Measurements from ENCODE around the gene HSDL1.

Gene HSDL1

GRCh38 chr16:84175350-84176081, 30.5 kb upstream of the HSDL1 start:
- no peak for DNase-seq

GRCh38 chr16:84174396-84174795, 29.4 kb upstream of the HSDL1 start:
- DNase-seq: no peak

GRCh38 chr16:84169765-84170310, 24.9 kb upstream of the HSDL1 start:
- no peak for DNase-seq

GRCh38 chr16:84166796-84167695, 22.1 kb upstream of the HSDL1 start:
- DNase-seq: no peak

GRCh38 chr16:84165746-84166145, 20.8 kb upstream of the HSDL1 start:
- DNase-seq: no peak

- DNase-seq: peak; percentile 34
Measured at GRCh38 chr16:84161801-84162200, 16.8 kb upstream of the HSDL1 start.

GRCh38 chr16:84161037-84161436, 16.1 kb upstream of the HSDL1 start:
- DNase-seq: no peak

GRCh38 chr16:84159800-84160199, 14.8 kb upstream of the HSDL1 start:
- DNase-seq: no peak

- DNase-seq: peak; percentile 34
Measured at GRCh38 chr16:84159007-84159406, 14.0 kb upstream of the HSDL1 start.

GRCh38 chr16:84156342-84156784, 11.4 kb upstream of the HSDL1 start:
- DNase-seq: no peak

GRCh38 chr16:84155771-84156170, 10.8 kb upstream of the HSDL1 start:
- DNase-seq: no peak

GRCh38 chr16:84155226-84155625, 10.2 kb upstream of the HSDL1 start:
- DNase-seq: no peak

GRCh38 chr16:84153660-84154214, 8.8 kb upstream of the HSDL1 start:
- no peak for DNase-seq

- DNase-seq: peak; percentile 4
Measured at GRCh38 chr16:84150926-84151325, 5.9 kb upstream of the HSDL1 start.

- peak; percentile 34 for DNase-seq
Measured at GRCh38 chr16:84144209-84144858, 643 bp downstream of the HSDL1 start.

GRCh38 chr16:84143784-84144199, 1.2 kb downstream of the HSDL1 start:
- DNase-seq: no peak

- no peak for DNase-seq
Measured at GRCh38 chr16:84143081-84143480, 1.9 kb downstream of the HSDL1 start.

- peak; percentile 42 for DNase-seq
Measured at GRCh38 chr16:84141143-84141670, 3.8 kb downstream of the HSDL1 start.

GRCh38 chr16:84139628-84140258, 5.2 kb downstream of the HSDL1 start:
- DNase-seq: no peak

- DNase-seq: peak; percentile 53
Measured at GRCh38 chr16:84138824-84139627, 6.0 kb downstream of the HSDL1 start.

GRCh38 chr16:84138500-84138823, 6.5 kb downstream of the HSDL1 start:
- no peak for DNase-seq

Measured in NCI-H69 (cell line).